Kidney (tissue), 14 donors: ENCODE results near the gene BPIFA2. TPM values are rescaled to one million over a fixed set of nuclear protein-coding genes. Genes with fewer than 3 reads are reported as not detected.

Experiments used
- DNase-seq, 5 donors: peaks; one replicate each; pipeline ENCODE4 v3.0.0-alpha.2; 2013 to 2020
- FAIRE-seq: peaks from 2 replicates; lab custom pipeline; 2012; peaks lifted over from hg19 to GRCh38; lab: Jason Lieb, UNC
- H3K27ac ChIP-seq, 2 donors: one replicate each; pipeline ENCODE4 v1.7.0; 2013; ENCODE audit warnings: low read depth in 2 of 2, low read length in 2 of 2, inconsistent platforms in 1 of 2
- H3K27me3 ChIP-seq: one replicate; pipeline ENCODE4 v1.7.1; 2013; ENCODE audit warnings: low read length, inconsistent platforms; ENCODE audit not compliant: control insufficient read depth, insufficient read depth
- H3K36me3 ChIP-seq, 3 donors: one replicate each; pipeline versions ENCODE4 v1.7.0 to v1.7.1; 2013; ENCODE audit warnings: low read length in 3 of 3, control low read depth in 1 of 3, inconsistent platforms in 1 of 3; ENCODE audit not compliant: insufficient read depth in 3 of 3, control insufficient read depth in 2 of 3
- H3K4me1 ChIP-seq, 3 donors: one replicate each; pipeline versions ENCODE4 v1.7.0 to v1.7.1; 2013; ENCODE audit warnings: low read length in 3 of 3, inconsistent platforms in 1 of 3, low read depth in 1 of 3; ENCODE audit not compliant: control insufficient read depth in 2 of 3, insufficient read depth in 2 of 3
- H3K4me3 ChIP-seq, 3 donors: one replicate each; pipeline versions ENCODE4 v1.7.0 to v1.8.1; 2013; ENCODE audit warnings: low read length in 3 of 3, control low read depth in 1 of 3, inconsistent platforms in 1 of 3
- H3K9ac ChIP-seq, 3 donors: one replicate each; pipeline versions ENCODE4 v1.7.0 to v1.7.1; 2013; ENCODE audit warnings: low read length in 3 of 3, control low read depth in 1 of 3, inconsistent platforms in 1 of 3
- H3K9me3 ChIP-seq, 3 donors: one replicate each; pipeline versions ENCODE4 v1.7.0 to v1.7.1; 2013; ENCODE audit warnings: low read length in 3 of 3, control low read depth in 1 of 3, inconsistent platforms in 1 of 3; ENCODE audit not compliant: control insufficient read depth in 2 of 3, insufficient read depth in 1 of 3
- intact Hi-C: fragments of 100-400 bp; cut with DNase I; formaldehyde crosslinking; loops from one replicate; pipeline ENCODE4 v1.11.1; 2022
- polyA plus RNA-seq: library from polyadenylated mRNA; stranded (reverse); fragments of 350-450 nt; fragmentation: Illumina TruSeq; extraction: RNeasy Lipid Tissue Mini Kit (QIAGEN cat#74804); gene quantifications from one replicate; pipeline ENCODE4 v1.2.3, GENCODE V29; 2014; ENCODE audit warnings: low read depth, low replicate concordance; ENCODE audit not compliant: insufficient read depth
- total RNA-seq: library from RNA; stranded (reverse); fragmentation: NEBNext Ultra II Directional; extraction: Animal tissue kit (Norgen Biotek cat#: 25700); gene quantifications from one replicate; pipeline ENCODE4 v1.2.1, GENCODE V29; 2021
- TF ChIP-seq, protein P1 (sequence below): IDR thresholded peaks from 3 replicates; pipeline ENCODE4 v1.5.1; 2012; ENCODE audit warnings: mild to moderate bottlenecking, moderate library complexity, borderline replicate concordance; ENCODE audit not compliant: insufficient read depth; ENCODE audit errors: extremely low read depth
- donor health status: control.
- donor health status: control.
- donor health status: control.
- donor health status: control.
- donor health status: control.
- donor health status: DM: yes; HTN: yes; CAD: no.
- donor health status: Normal renal cell carcinoma (clear cell type).

The BPIFA2 gene
- total and polyA plus RNA-seq, 2 donors from 2014 or later = 0.54 TPM; not detected in 1

DNA sequence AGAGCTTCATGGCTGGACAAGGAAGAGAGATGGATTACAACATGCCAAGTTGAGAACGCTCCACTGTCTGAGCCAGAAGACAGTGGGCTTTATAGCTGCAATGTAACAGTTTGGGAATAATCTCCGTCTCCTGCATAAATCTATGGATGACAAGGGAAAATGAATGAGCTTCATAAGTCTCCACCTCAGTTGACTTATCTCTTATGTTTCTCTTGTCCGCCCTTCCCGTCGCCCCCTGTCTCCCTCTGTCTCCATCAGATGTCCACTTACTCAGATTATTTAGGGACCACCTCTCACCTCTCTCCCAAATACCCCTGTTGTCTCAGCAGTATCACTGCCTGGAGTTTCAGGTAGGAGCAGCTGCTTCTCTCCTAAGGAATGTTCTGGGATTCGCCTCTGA is 13.7 kb upstream of the BPIFA2 start:
- intact Hi-C loops = no loop called here
- no peak overlapping the region for H3K27ac ChIP-seq
- FAIRE-seq (no peak), DNase-seq (no peak)
- H3K4me1 ChIP-seq = no peaks in the 10 kb centered on the region
- no peaks in the 10 kb centered on the region for H3K9me3 ChIP-seq
- H3K27me3 ChIP-seq = no peaks in the 10 kb centered on the region
- no peaks in the 10 kb centered on the region for H3K36me3 ChIP-seq
- H3K9ac ChIP-seq = no peak overlapping the region
- H3K4me3 ChIP-seq = no peak overlapping the region
- TF ChIP-seq, protein P1, sequence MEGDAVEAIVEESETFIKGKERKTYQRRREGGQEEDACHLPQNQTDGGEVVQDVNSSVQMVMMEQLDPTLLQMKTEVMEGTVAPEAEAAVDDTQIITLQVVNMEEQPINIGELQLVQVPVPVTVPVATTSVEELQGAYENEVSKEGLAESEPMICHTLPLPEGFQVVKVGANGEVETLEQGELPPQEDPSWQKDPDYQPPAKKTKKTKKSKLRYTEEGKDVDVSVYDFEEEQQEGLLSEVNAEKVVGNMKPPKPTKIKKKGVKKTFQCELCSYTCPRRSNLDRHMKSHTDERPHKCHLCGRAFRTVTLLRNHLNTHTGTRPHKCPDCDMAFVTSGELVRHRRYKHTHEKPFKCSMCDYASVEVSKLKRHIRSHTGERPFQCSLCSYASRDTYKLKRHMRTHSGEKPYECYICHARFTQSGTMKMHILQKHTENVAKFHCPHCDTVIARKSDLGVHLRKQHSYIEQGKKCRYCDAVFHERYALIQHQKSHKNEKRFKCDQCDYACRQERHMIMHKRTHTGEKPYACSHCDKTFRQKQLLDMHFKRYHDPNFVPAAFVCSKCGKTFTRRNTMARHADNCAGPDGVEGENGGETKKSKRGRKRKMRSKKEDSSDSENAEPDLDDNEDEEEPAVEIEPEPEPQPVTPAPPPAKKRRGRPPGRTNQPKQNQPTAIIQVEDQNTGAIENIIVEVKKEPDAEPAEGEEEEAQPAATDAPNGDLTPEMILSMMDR = no peak

DNA sequence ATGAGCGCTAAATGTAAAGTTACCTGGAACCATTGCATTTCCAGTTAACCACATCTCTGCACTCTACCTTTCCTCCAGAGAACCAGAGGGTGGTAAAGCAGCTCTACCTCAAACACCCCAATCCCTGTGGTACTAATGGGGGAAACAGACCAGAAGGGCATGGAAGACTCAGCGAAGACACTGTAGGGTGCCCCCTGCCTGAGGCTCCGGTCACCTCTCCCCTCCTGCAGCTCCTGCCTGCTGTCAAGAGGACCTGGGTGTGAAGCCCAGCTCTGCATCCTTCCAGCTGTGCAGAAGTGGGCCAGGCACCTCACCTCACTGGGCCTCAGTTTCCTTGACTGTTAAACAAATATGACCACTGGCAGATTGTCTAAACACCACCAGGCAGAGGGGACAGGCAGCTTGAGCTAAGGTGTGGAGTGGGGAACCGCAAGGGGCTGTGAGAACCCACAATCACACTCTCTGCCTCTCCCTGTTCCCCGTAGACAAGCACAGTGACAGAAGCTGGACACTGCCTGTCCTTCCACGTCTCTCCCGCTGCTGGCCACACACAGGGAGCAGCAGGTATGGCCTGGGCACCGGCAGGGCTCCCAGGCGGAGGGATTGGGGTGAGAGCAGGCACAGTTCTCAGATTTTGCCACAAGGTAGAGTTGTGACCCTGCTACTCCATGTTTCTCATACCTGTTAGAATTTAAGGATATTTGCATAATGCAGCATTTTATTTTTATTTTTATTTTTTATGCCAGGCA is 9.1 kb upstream of the BPIFA2 start:
- Histone ChIP-seq H3K36me3 (no peaks in the 10 kb centered on the region), H3K27ac (no peak overlapping the region), H3K27me3 (no peaks in the 10 kb centered on the region), H3K9ac (no peak overlapping the region), H3K4me1 (no peaks in the 10 kb centered on the region), H3K9me3 (no peaks in the 10 kb centered on the region), H3K4me3 (no peak overlapping the region)
- FAIRE-seq (no peak), DNase-seq (no peak)
- TF ChIP-seq, protein P1 = no peak
- intact Hi-C loops = no loop called here

DNA sequence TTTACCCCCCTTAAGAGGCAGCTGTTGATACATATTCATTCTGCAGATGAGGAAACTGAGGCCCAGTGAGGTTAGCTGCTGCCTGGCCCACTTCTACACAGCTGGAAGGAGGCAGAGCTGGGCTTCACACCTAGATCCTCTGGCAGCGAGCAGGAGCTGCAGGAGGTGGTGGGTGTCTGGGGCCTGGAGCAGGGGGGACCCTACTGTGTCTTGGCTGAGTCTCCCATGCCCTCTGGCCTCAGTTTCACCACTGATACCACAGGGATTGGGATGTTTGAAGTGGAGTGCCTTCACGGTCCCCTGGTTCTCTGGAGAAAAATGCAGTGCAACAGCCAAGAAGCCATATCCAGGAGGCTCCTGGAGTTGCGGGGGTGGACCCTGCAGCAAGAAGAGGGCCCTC is 8.2 kb upstream of the BPIFA2 start:
- Histone ChIP-seq H3K27ac (no peak overlapping the region), H3K9me3 (no peaks in the 10 kb centered on the region), H3K4me1 (no peaks in the 10 kb centered on the region), H3K36me3 (no peaks in the 10 kb centered on the region), H3K9ac (no peak overlapping the region), H3K4me3 (no peak overlapping the region), H3K27me3 (no peaks in the 10 kb centered on the region)
- intact Hi-C loops = no loop called here
- TF ChIP-seq, protein P1 = no peak
- FAIRE-seq (no peak), DNase-seq (no peak)
